Lower lobe of right lung (tissue), 2 donors: Measurements from ENCODE around the gene SELENOV. TPM values are rescaled to one million over a fixed set of nuclear protein-coding genes. Genes with fewer than 3 reads are reported as not detected.

Source experiments
- ATAC-seq, 2 donors: fragments of 200-7000 bp; cut with Tn5 transposase; one replicate each; pipeline ENCODE4 v1.9.1; 2020 to 2022; ENCODE audit warnings: mild to moderate bottlenecking in 2 of 2, moderate library complexity in 2 of 2
- DNase-seq: peaks from one replicate; pipeline ENCODE4 v3.0.0-alpha.2; 2020
- H3K27ac ChIP-seq: fragments of 200-600 bp; one replicate; pipeline ENCODE4 v1.8.0; 2022
- H3K27me3 ChIP-seq: fragments of 200-600 bp; one replicate; pipeline ENCODE4 v1.8.0; 2022; ENCODE audit warnings: low read depth
- H3K36me3 ChIP-seq: fragments of 200-600 bp; one replicate; pipeline ENCODE4 v1.8.0; 2022; ENCODE audit warnings: mild to moderate bottlenecking
- H3K4me1 ChIP-seq: fragments of 200-600 bp; one replicate; pipeline ENCODE4 v1.8.0; 2022
- H3K4me3 ChIP-seq: fragments of 200-600 bp; one replicate; pipeline ENCODE4 v1.8.0; 2022; ENCODE audit warnings: mild to moderate bottlenecking
- H3K9me3 ChIP-seq: fragments of 200-600 bp; one replicate; pipeline ENCODE4 v1.8.0; 2022
- CTCF ChIP-seq: fragments of 200-600 bp; IDR thresholded peaks from one replicate; pipeline ENCODE4 v1.8.0; 2022; ENCODE audit warnings: antibody characterized with exemption, mild to moderate bottlenecking
- intact Hi-C: fragments of 100-400 bp; cut with DNase I; formaldehyde crosslinking; loops from one replicate; pipeline ENCODE4 v1.11.0; 2022
- total RNA-seq: library from RNA; stranded (reverse); fragmentation: NEBNext Ultra II Directional; extraction: Animal tissue kit (Norgen Biotek cat#: 25700); gene quantifications from one replicate; pipeline ENCODE4 v1.2.1, GENCODE V29; 2021
- donor health status: DM: no; HTN: yes; CAD: no; lungs with severe emphysema.

The SELENOV gene
- total RNA-seq, 1 donor from 2014 or later, result not detected

GRCh38 chr19:39544226-39544903, 29.4 kb downstream of the SELENOV start:
- H3K4me1 ChIP-seq, result peaks cover 5% of the 10 kb centered on the region
- intact Hi-C loops, result no loop called here
- H3K36me3 ChIP-seq, result no peaks in the 10 kb centered on the region
- peaks cover 4% of the 10 kb centered on the region for H3K27me3 ChIP-seq
- DNase-seq (no peak), ATAC-seq (no peak)
- no peak overlapping the region for H3K27ac ChIP-seq
- TF ChIP-seq CTCF, result no peak
- no peaks in the 10 kb centered on the region for H3K9me3 ChIP-seq
- no peak overlapping the region for H3K4me3 ChIP-seq

- no peak for DNase-seq
- no peak overlapping the region for H3K4me3 ChIP-seq
- TF ChIP-seq CTCF, result no peak
- intact Hi-C loops, result no loop called here
- no peak for ATAC-seq
- no peaks in the 10 kb centered on the region for H3K36me3 ChIP-seq
- peaks cover 5% of the 10 kb centered on the region for H3K4me1 ChIP-seq
- H3K9me3 ChIP-seq, result no peaks in the 10 kb centered on the region
- H3K27ac ChIP-seq, result no peak overlapping the region
- peaks cover 4% of the 10 kb centered on the region for H3K27me3 ChIP-seq
Measured at GRCh38 chr19:39544911-39545310, 30.0 kb downstream of the SELENOV start.

- Histone ChIP-seq H3K36me3 (no peaks in the 10 kb centered on the region), H3K4me1 (peaks cover 2% of the 10 kb centered on the region), H3K9me3 (no peaks in the 10 kb centered on the region), H3K4me3 (no peak overlapping the region), H3K27me3 (peaks cover 4% of the 10 kb centered on the region), H3K27ac (no peak overlapping the region)
- intact Hi-C loops, result no loop called here
- ATAC-seq (no peak), DNase-seq (no peak)
- no peak for TF ChIP-seq CTCF
Measured at GRCh38 chr19:39546599-39546998, 31.7 kb downstream of the SELENOV start.

- DNase-seq (no peak), ATAC-seq (no peak)
- intact Hi-C loops, result loop anchor here (10.0 kb wide), 1 partner anchor 125 kb away; no protein-coding TSS in a partner anchor
- TF ChIP-seq CTCF, result no peak
- Histone ChIP-seq H3K4me3 (no peak overlapping the region), H3K36me3 (no peaks in the 10 kb centered on the region), H3K4me1 (peaks cover 7% of the 10 kb centered on the region), H3K9me3 (no peaks in the 10 kb centered on the region), H3K27ac (no peak overlapping the region), H3K27me3 (no peaks in the 10 kb centered on the region)
Measured at GRCh38 chr19:39550197-39550596, 35.3 kb downstream of the SELENOV start.

- Histone ChIP-seq H3K36me3 (no peaks in the 10 kb centered on the region), H3K27me3 (no peaks in the 10 kb centered on the region), H3K4me3 (no peak overlapping the region), H3K27ac (no peak overlapping the region), H3K9me3 (no peaks in the 10 kb centered on the region), H3K4me1 (peaks cover 16% of the 10 kb centered on the region)
- DNase-seq (no peak), ATAC-seq (no peak)
- TF ChIP-seq CTCF, result no peak
- intact Hi-C loops, result loop anchor here (10.0 kb wide), 1 partner anchor 122 kb away; no protein-coding TSS in a partner anchor
Measured at GRCh38 chr19:39553082-39553652, 38.2 kb downstream of the SELENOV start.
